Glomerular endothelial cell (primary cell): ENCODE results near the gene SOX11. TPM values are rescaled to one million over a fixed set of nuclear protein-coding genes. Genes with fewer than 3 reads are reported as not detected.

ENCODE experiments used
- DNase-seq: peaks from one replicate; pipeline ENCODE4 v3.0.0-alpha.2; 2011; ENCODE audit warnings: low read depth, low spot score; ENCODE audit errors: extremely low read depth
- total RNA-seq: library from RNA; depleted of rRNA; stranded (reverse); fragments of >200 nt; gene quantifications from 2 replicates; pipeline ENCODE4 v1.2.3, GENCODE V29; 2015

SOX11 gene
- total RNA-seq, 1 donor from 2014 or later: 12.1 TPM

- no peak for DNase-seq
Observed at GRCh38 chr2:5691221-5691984, 781 bp upstream of the SOX11 start.

- DNase-seq: no peak
Observed at GRCh38 chr2:5692561-5693286, 540 bp downstream of the SOX11 start.

- no peak for DNase-seq
Observed at GRCh38 chr2:5693287-5694201, 1.4 kb downstream of the SOX11 start.

GRCh38 chr2:5694306-5694705 is 2.1 kb downstream of the SOX11 start:
- DNase-seq: no peak

- DNase-seq: no peak
Observed at GRCh38 chr2:5695654-5696403, 3.6 kb downstream of the SOX11 start.

DNA sequence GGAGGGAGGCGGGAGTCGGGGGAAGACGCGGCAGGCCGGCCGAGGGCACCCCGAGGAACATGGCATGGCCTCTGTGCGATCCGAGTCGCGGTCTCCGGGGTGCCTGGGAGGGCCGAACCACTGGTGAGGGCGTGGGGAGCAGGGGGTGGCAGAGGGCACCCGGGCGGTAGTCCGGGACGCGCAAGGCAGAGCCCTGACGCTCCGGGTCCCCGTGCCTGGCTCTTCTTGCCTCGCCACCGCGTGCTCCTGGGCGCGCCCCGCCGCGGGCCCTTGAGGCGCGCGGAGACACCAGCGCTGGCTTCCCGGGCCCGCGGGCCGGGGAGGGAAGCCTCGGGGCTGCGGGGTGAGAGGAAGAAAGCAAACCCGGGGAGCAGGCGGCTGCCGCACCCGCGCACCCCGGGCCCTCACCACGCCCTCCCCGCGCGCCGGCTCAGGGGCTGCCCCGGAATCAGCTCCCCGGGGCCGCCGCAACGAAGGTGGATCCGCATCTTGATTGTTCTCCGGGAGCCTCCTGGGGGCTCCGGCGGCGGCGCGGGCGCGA is 4.3 kb downstream of the SOX11 start:
- DNase-seq: no peak

- DNase-seq: no peak
Observed at GRCh38 chr2:5696945-5697521, 4.8 kb downstream of the SOX11 start.

GRCh38 chr2:5697562-5697961 is 5.4 kb downstream of the SOX11 start:
- DNase-seq: no peak

DNA sequence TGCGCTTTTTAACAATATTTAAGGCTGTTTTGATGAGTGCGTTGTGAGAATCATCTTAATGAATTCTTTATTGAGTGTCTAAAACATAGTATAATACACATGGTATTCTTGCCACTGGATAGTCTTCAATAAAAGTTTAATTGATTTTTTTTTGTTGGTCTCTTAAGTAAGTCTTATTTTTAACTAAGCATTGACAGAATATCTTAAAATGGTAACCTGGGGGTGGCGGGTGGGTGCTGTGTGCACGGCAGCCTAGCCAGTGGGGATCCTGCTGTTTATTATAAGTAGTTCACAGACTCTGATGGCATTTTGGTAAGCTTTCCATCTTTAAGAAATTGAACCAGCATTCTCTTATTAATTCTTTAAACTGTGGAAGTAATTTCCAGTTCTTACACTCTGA is 6.0 kb downstream of the SOX11 start:
- DNase-seq: no peak

GRCh38 chr2:5699963-5700362 is 7.8 kb downstream of the SOX11 start:
- no peak for DNase-seq

GRCh38 chr2:5700551-5700950 is 8.4 kb downstream of the SOX11 start:
- DNase-seq: no peak

- no peak for DNase-seq
Observed at GRCh38 chr2:5701266-5701665, 9.1 kb downstream of the SOX11 start.

DNA sequence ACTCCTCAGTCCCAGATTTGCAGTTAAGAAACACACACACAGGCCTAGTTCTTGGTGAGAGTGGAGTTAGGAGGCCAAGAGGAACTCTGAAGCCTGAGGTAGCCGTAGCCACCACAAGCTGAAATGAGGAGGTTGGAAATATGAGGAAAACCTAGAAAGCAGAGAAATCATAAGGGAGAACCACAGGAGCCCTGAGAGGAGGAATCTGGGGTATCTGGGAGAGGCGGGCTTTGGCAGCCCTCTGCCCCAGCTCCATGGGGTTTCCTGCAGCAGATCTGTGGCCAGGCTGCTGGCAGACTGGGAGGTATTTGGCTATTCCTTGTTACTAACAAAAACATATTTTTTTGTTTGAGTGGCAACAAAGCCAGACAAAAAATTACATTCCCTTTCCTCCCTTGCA is 11.0 kb downstream of the SOX11 start:
- DNase-seq: no peak

GRCh38 chr2:5705490-5705889 is 13.3 kb downstream of the SOX11 start:
- DNase-seq: no peak

DNA sequence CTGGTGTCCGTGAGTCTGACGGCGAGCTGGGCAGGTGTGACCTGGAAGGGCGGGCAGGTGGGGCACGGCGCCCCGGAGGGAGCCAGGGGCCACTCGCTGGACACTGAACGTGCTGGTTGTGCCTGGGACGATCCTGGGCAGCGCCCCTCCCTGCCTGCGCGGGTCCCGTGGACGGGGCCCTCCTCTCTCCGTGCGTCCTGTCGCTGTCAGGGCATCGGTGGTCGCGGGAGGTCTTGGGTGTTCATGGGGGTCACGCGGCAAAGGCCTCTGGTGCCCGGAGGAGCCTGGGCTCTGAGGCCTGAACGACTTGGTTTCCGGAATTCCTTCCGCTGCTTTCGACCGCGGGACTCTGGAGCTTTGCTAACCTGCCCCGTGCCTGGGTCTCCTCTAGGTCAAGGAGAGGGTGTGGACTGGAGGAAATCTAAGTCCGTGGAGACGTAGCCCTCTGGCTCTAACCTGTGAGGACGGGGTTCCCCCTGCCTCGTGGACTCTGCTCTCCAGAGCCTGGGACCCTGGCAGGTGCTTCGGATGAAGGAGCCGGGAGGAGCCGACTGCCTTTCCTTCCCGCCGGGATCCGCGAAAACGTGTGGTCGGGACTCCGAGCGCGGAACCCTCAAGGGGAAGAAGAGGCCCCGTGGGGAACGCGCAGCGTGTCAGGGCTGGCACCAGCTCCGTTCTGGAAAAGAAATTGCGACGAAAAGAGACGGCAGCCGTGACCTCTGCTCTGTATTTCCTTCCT is 14.7 kb downstream of the SOX11 start:
- no peak for DNase-seq

DNA sequence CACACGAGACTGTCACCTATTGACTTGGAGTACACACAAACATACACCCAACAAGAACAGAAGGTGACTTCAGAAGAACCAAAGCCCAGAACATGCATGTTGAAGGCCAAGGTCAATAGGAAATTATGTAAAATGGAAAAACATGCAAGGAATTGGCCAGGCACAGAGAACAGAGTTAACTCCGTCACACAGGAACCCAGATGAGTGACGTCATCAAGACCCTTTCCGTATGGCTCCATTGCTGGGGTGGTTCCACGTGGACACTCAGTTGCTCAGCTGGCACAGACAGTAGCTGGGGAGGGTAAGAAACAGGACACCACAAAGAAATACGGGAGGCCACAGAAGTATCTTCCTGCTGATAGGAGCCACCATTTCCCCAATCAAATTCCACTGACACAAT is 18.4 kb downstream of the SOX11 start:
- DNase-seq: no peak

DNA sequence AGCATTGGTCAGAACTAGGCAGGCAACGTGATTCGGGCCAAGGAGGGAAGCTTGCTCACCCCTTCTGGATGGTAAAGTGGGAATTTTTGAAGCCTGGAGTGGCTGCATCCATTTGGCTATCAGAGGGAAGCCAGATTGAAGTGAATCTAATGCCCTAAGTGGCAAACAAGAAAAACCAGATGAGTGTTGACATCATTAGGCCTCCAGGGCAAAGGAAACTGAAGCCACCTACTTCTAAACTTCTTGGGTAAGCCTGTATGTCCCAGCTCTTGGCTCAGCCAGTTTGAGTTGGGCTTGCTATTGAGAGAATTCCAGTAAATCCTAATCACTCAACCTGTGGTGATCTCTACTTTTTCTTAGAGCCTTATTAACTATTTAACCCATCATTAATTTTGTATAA is 20.9 kb downstream of the SOX11 start:
- no peak for DNase-seq

DNA sequence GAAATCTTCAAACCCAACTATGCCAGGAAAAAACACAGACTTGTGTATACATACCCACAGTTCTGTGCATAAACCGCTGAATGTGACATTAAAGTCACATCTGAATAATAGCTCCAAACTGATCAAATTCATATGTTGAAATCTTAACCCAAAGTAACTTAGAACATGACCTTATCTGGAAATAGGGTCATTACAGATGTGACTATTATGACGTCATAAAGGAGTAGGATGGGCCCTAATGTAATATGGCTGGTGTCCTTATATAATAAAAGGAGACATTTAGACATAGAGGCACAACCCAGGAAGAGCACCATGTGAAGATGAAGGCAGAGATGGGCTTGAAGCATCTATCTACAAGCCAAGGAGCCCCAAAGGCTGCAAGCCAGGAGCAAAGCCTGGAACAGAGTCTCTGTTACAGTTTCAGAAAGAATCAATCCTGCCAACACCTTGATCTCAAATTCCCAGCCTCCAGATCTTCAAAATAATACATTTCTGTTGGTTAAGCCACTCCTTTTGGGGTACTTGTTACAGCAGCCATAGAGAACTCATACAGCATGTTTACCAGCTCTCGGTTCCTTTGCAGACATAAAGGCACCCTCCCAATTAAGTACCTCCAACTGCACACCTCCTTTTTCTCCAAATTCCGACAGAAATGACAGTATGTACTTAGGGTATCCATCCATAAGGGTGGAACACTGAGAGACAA is 27.6 kb downstream of the SOX11 start:
- no peak for DNase-seq

- DNase-seq: no peak
Observed at GRCh38 chr2:5720426-5720825, 28.2 kb downstream of the SOX11 start.
